Measurements from ENCODE around the gene RAD51AP1.

Gene RAD51AP1

GRCh38 chr12:4572680-4573079 lies 34.0 kb downstream of the RAD51AP1 start:
- TF ChIP-seq RAD21 (IDR thresholded peaks at IDR 0.05; ENCODE audit: low read depth) (no peak), YY1 (IDR thresholded peaks at IDR 0.05; ENCODE audit: low read depth) (no peak), REST (IDR thresholded peaks at IDR 0.05; ENCODE audit: low read depth) (no peak), EP300 (IDR thresholded peaks at IDR 0.05; ENCODE audit: borderline replicate concordance) (no peak), ZBTB7A (IDR thresholded peaks at IDR 0.05; ENCODE audit: low read depth) (no peak)

- TF ChIP-seq MAX (IDR thresholded peaks at IDR 0.05) (no peak), TCF12 (IDR thresholded peaks at IDR 0.05; ENCODE audit: low read depth) (no peak), REST (IDR thresholded peaks at IDR 0.05; ENCODE audit: low read depth) (no peak), CEBPB (IDR thresholded peaks at IDR 0.05) (no peak), EGR1 (IDR thresholded peaks at IDR 0.05) (no peak), RAD21 (IDR thresholded peaks at IDR 0.05; ENCODE audit: low read depth) (peak; percentile 46), EP300 (IDR thresholded peaks at IDR 0.05; ENCODE audit: borderline replicate concordance) (no peak), FOXM1 (IDR thresholded peaks at IDR 0.05; ENCODE audit: borderline replicate concordance, low read depth) (no peak), TAF1 (IDR thresholded peaks at IDR 0.05; ENCODE audit: low read depth) (no peak)
Measured at GRCh38 chr12:4579305-4580102, 40.8 kb downstream of the RAD51AP1 start.

GRCh38 chr12:4580281-4580688 lies 41.6 kb downstream of the RAD51AP1 start:
- TF ChIP-seq EP300 (IDR thresholded peaks at IDR 0.05; ENCODE audit: borderline replicate concordance) = no peak
- TF ChIP-seq NFIC (IDR thresholded peaks at IDR 0.05) = no peak

- TF ChIP-seq CEBPB (IDR thresholded peaks at IDR 0.05) (no peak), MAX (IDR thresholded peaks at IDR 0.05) (no peak), TEAD4 (IDR thresholded peaks at IDR 0.05) (no peak), CREB1 (IDR thresholded peaks at IDR 0.05; ENCODE audit: low read depth) (no peak), RAD21 (IDR thresholded peaks at IDR 0.05; ENCODE audit: low read depth) (no peak), TAF1 (IDR thresholded peaks at IDR 0.05; ENCODE audit: low read depth) (no peak), EGR1 (IDR thresholded peaks at IDR 0.05) (no peak)
Measured at GRCh38 chr12:4584281-4584680, 45.6 kb downstream of the RAD51AP1 start.

GRCh38 chr12:4584896-4585295 lies 46.2 kb downstream of the RAD51AP1 start:
- TF ChIP-seq YY1 (IDR thresholded peaks at IDR 0.05; ENCODE audit: low read depth) (no peak), NFIC (IDR thresholded peaks at IDR 0.05) (no peak), TCF12 (IDR thresholded peaks at IDR 0.05; ENCODE audit: low read depth) (no peak), EP300 (IDR thresholded peaks at IDR 0.05; ENCODE audit: borderline replicate concordance) (no peak), RAD21 (IDR thresholded peaks at IDR 0.05; ENCODE audit: low read depth) (no peak), REST (IDR thresholded peaks at IDR 0.05; ENCODE audit: low read depth) (no peak), TAF1 (IDR thresholded peaks at IDR 0.05; ENCODE audit: low read depth) (no peak), CREB1 (IDR thresholded peaks at IDR 0.05; ENCODE audit: low read depth) (no peak)

- TF ChIP-seq RAD21 (IDR thresholded peaks at IDR 0.05; ENCODE audit: low read depth) (no peak), ZBTB7A (IDR thresholded peaks at IDR 0.05; ENCODE audit: low read depth) (no peak), YY1 (IDR thresholded peaks at IDR 0.05; ENCODE audit: low read depth) (no peak), EP300 (IDR thresholded peaks at IDR 0.05; ENCODE audit: borderline replicate concordance) (no peak), REST (IDR thresholded peaks at IDR 0.05; ENCODE audit: low read depth) (no peak), TCF12 (IDR thresholded peaks at IDR 0.05; ENCODE audit: low read depth) (no peak), CREB1 (IDR thresholded peaks at IDR 0.05; ENCODE audit: low read depth) (no peak), FOXM1 (IDR thresholded peaks at IDR 0.05; ENCODE audit: borderline replicate concordance, low read depth) (no peak), NFIC (IDR thresholded peaks at IDR 0.05) (no peak), MAX (IDR thresholded peaks at IDR 0.05) (no peak), TAF1 (IDR thresholded peaks at IDR 0.05; ENCODE audit: low read depth) (no peak), CEBPB (IDR thresholded peaks at IDR 0.05) (no peak)
Measured at GRCh38 chr12:4586500-4586899, 47.8 kb downstream of the RAD51AP1 start.

Measured in Ishikawa (cell line).